Breast epithelium (tissue), 3 donors: ENCODE results near the gene CD79B.
"Not testable (repeated sequence)": the region's sequence is repeated elsewhere in the genome, so short reads cannot be mapped to it uniquely, and the experiment has no call there.

Experiments
- POLR2A ChIP-seq: fragments of 450-650 bp; IDR thresholded peaks from one replicate; pipeline ENCODE4 v1.6.1; 2016; ENCODE audit warnings: antibody characterized with exemption, mild to moderate bottlenecking, moderate library complexity
- POLR2AphosphoS5 ChIP-seq, 3 donors: sonication (generic); formaldehyde crosslinking; IDR thresholded peaks; one replicate each; pipeline ENCODE4 v1.6.1; 2017; ENCODE audit warnings: antibody characterized with exemption in 3 of 3
- TF ChIP-seq, protein P1 (sequence below), 3 donors: fragments of 450-650 bp; IDR thresholded peaks; one replicate each; pipeline ENCODE4 v1.5.1; 2016 to 2017; ENCODE audit warnings: antibody characterized with exemption in 3 of 3, mild to moderate bottlenecking in 3 of 3, moderate library complexity in 3 of 3

DNA sequence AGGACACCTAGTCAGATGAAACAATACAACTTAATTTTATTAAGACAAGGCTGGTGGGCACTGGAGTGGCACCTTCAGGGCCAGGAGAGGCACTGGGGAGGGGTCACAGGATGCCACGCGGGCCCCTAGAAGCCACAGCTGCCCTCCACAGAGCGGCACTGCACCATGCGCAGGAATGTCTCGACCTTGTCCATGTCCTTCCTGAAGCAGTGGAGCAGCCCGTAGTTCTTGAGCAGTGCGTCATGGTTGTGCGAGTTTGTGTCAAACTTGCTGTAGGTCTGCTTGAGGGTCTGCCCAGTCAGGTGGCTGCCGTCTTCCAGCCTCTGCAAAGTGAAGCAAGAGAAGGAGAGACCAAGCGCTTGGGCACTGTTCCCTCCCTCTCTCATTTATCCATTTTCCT is 22.5 kb downstream of the CD79B start:
- not testable (repeated sequence) for TF ChIP-seq POLR2AphosphoS5 (IDR thresholded peaks at IDR 0.05); POLR2A
- TF ChIP-seq, protein P1, sequence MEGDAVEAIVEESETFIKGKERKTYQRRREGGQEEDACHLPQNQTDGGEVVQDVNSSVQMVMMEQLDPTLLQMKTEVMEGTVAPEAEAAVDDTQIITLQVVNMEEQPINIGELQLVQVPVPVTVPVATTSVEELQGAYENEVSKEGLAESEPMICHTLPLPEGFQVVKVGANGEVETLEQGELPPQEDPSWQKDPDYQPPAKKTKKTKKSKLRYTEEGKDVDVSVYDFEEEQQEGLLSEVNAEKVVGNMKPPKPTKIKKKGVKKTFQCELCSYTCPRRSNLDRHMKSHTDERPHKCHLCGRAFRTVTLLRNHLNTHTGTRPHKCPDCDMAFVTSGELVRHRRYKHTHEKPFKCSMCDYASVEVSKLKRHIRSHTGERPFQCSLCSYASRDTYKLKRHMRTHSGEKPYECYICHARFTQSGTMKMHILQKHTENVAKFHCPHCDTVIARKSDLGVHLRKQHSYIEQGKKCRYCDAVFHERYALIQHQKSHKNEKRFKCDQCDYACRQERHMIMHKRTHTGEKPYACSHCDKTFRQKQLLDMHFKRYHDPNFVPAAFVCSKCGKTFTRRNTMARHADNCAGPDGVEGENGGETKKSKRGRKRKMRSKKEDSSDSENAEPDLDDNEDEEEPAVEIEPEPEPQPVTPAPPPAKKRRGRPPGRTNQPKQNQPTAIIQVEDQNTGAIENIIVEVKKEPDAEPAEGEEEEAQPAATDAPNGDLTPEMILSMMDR (IDR thresholded peaks at IDR 0.05): not testable (repeated sequence)
